ENCODE data around the gene CREG2.

DNA sequence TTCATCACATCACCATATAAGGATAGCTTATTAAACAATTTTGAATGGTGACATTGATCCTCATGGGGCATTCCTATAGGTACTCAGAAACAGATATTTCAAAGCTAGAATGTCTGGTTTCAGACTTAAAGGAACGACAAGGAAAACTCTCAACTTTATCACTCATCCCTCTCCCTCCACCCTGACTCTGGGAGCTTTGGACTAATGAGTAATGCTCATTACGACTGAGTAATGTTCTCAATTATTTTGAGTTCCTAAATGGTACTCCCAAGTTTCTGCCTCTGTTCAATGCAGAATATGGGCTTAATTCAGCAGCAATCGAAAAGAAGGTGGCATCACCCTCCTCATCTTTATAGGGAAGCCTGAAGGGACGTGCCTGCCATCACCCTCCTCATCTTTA is 44.2 kb upstream of the CREG2 start:
- TF ChIP-seq EZH2phosphoT487 (IDR thresholded peaks at IDR 0.05; ENCODE audit: insufficient read depth, low read depth) (no peak), EZH2 (IDR thresholded peaks at IDR 0.05; ENCODE audit: insufficient read depth, poor library complexity, severe bottlenecking) (no peak)

Measured in GM23248 (cell line).